ENCODE data around the gene WFIKKN2.
"Not testable (repeated sequence)": the region's sequence is repeated elsewhere in the genome, so short reads cannot be mapped to it uniquely, and the experiment has no call there.

WFIKKN2 gene, protein sequence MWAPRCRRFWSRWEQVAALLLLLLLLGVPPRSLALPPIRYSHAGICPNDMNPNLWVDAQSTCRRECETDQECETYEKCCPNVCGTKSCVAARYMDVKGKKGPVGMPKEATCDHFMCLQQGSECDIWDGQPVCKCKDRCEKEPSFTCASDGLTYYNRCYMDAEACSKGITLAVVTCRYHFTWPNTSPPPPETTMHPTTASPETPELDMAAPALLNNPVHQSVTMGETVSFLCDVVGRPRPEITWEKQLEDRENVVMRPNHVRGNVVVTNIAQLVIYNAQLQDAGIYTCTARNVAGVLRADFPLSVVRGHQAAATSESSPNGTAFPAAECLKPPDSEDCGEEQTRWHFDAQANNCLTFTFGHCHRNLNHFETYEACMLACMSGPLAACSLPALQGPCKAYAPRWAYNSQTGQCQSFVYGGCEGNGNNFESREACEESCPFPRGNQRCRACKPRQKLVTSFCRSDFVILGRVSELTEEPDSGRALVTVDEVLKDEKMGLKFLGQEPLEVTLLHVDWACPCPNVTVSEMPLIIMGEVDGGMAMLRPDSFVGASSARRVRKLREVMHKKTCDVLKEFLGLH

DNA sequence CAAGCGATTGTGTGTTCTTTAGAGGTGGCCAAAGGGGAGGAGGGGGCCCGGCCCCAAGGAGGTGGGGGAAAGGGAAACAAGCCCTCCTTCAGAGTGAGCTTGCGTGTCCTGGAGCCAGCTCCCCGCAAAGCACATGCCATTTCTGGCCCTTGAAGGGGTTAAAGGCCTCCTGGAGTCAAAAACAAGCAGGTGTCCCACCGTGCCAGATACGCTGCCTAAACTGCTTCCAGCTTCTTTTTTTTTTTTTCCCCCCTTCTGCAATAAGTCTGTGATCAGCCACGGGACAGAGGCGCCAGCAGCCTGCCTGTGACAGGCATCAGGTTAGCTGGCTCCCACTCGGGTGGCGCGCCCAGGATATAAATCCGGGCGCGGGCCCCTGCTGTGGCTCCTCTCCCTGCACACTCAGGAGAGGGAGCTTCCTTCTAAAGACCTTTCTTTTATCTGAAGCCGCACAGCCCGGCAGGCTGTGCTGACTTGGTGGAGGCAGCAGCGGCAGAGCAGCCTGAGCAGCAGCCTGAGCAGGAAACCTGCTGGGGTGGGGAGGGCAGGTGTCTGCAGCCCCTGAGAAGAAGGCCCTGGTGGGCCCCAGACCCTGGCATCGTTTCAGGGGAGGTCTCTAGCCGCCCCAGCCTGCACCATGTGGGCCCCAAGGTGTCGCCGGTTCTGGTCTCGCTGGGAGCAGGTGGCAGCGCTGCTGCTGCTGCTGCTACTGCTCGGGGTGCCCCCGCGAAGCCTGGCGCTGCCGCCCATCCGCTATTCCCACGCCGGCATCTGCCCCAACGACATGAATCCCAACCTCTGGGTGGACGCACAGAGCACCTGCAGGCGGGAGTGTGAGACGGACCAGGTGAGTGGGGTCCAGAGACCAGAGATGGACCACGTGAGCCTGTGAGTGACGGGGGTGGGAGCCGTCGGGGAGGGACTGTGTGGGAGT lies at the start of gene WFIKKN2:
TSS of gene WFIKKN2 (plus strand) at position 286 of the 934 bp plus-strand sequence. CDS start at position 638, 352 bp downstream.
- no peak for DNase-seq (ENCODE audit: low read depth in 3 of 3, low spot score in 1 of 3)

DNA sequence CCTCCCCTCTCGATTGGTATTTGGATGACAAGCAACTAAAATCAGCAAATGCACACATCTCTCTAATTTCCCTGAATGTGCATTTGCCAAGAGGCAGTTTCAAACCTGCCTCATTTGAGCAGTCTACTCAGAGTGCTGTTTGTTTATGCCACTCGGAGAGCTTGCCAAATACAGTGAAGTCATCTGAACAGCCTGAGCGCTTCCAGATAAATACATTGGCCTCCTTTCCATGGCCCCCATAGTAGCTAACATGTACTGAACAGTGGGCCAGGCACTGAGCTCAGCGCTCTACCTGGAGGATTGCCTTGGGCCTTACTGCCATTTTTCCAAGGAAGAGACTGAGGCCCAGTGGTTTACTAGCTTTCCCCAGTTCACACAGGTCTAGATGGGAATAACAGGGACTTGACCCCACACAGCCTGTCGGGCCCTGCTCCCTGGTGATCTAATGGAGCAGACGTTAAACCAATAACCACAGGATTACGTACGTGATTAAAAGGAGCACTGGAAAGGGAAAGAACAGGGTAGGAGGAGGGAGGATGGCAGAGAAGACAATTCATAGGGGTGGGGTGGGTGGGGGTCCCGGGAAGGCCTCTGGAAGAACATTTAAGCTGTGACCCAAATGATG lies 49.3 kb upstream of the WFIKKN2 start:
- no peak for DNase-seq (ENCODE audit: low read depth in 3 of 3, low spot score in 1 of 3)

DNA sequence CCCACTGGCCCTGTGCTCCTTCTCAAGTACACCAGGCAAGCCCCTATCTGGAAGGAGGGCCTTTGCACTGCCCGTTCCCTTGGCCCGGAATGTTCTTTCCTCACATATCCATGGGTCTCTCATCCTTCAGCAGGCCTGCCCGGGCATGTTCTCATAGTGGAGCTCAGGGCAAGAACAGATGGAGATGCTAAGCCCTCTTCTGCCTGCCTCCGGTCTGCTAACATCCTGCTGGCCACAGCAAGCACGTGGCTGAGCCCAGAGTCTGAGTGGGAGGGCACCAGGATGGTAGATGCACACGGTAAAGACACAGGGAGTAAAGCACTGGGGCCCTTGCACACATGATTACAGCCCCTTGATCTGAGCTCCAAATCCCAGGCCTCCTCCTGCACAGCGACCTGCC lies 48.3 kb upstream of the WFIKKN2 start:
- DNase-seq (ENCODE audit: low read depth in 3 of 3, low spot score in 1 of 3): no peak

DNA sequence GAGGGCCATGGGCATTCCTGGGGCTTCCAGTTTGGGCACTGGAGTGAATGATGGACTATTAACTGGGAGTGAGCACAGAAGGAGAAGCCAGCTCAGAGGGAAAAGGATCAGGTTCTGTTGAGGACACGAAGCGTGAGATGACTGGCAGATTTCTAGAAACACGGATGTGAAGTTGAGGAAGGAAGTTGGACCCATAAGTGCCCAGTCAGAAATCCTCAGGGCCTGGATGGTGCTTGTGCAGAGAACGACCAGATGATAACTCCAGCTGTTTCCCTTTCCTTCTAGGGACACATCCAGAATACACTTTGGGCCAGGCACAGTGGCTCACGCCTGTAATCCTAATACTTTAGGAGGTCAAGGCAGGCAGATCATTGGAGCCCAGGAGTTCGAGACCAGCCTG lies 44.8 kb upstream of the WFIKKN2 start:
- no peak for DNase-seq (ENCODE audit: low read depth in 3 of 3, low spot score in 1 of 3)

DNA sequence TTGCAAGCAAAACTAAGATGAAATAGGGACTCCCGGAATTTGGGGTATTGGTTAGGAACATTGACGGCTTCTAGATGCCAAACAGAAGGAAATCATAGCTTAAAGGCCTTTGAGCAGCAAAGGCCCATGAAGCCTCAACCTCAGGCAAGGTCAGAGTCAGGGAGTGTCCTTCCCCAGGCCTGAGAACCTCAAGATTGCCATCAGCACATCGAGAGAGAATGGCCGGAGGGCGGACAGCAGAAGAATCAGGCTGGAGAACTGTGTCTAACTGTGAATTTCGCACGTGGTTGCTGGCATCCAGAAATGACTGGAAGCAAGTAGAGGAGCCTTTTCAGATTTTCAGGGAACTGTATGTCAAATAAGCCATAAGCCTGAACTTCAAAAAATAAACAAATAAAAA lies 43.3 kb upstream of the WFIKKN2 start:
- no peak for DNase-seq (ENCODE audit: low read depth in 3 of 3, low spot score in 1 of 3)

DNA sequence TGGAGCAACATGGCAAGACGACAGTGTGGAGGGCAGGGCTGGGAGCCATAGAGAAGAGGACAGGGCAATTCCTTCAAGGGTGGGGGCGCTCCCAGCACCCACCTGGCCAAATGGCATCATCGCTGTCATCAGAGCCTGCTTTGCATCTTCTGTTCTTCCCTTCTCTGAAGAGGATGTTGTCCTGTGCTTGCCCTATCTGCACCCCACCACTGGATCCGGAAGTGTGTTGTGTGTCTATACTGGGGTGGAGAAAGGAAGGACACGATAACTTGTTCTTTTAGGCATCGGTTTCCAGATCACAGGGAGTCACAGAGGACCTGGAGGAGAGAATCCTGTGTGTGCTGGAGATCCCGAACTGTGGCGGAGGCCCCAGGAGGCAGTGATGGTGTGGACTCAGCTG lies 42.4 kb upstream of the WFIKKN2 start:
- DNase-seq (ENCODE audit: low read depth in 3 of 3, low spot score in 1 of 3): no peak

DNA sequence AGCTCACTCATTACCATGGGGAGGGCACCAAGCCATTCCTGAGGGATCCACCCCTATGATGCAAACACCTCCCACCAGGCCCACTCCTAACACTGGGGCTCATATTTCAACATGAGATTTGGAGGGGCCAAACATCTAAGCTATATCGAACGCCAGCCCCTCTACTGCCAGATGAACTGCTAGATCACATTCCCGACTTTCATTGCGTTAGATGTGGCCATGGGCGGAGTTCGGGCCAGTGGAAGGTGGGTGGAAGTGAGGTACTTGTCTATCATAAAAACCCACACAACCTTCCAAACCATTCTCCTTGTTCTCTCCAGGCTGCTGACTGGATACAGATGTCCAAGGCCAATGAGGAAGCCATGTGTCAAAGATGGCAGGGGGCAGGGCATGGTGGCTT lies 41.0 kb upstream of the WFIKKN2 start:
- no peak for DNase-seq (ENCODE audit: low read depth in 3 of 3, low spot score in 1 of 3)

DNA sequence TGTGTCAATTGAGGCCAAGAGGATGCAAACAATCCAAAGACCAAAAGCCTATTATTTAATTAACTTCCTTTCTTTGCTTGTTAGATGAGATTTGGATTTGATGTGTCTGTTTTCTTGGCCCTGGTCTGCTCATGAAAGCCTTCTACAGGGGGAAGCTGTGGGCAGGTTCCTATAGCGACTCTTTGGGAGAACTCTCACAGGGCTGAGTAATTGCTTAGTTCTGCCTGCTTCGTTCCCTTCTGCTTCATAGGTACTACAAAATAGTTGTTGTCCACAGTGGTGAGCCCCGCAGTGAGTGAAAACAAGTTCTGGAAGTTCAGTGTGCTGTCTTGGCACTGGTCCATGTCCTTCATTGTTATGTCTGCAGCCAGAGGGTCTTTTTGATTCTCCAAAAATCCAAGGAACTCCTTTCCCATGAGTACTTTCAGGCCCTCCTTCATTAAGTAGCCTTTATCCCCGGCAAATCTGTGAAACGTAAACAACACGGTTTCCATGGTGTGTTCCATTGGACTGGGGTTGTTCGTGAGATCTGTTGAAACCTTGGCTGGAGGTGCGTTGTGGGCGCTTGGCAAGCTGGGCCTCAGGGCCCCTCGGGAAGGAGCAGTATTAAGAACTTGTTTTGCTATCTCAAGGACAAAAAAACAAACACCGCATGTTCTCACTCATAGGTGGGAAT lies 38.1 kb upstream of the WFIKKN2 start:
- no peak for DNase-seq (ENCODE audit: low read depth in 3 of 3, low spot score in 1 of 3)

DNA sequence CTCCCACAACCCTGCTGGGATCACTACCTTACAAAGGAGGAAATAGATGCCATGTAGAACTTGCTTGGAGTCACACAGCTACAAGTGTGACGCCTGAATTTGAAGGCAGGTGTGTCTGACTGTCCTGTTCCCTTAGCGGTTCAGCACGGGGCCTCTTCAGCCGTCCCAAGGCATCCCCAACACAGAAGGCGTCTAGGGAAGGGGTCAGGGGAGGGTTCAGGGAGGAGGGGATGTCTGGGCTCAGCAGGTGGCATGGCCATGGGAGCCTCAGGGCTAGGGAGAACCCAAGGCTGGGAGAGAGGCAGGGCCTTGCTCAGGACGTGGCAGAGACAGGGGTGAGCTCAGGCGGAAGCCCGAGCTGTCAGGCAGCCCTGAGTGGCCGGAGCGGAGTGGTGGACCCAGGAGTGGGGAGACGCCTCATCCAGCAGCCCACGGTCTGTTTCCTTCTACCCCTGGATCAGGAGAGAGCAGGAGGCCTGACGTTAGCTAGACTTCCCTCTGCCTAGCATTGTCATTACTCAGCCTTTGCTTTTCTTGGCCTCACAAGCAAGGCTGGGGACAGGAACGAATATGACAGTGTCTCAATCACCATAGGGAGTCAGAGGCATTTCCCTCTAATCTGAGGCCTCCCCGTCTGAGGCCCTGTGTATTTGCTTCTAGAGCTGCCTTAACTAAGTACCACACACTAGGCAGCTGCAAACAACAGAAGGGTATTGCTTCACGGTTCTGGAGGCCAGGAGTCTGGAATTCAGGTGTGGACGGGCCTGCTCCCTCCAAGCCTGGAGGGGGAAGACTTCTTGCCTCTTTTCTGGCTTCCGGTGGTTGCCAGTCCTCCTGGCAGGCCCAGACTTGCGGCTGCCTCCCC lies 36.7 kb upstream of the WFIKKN2 start:
- no peak for DNase-seq (ENCODE audit: low read depth in 3 of 3, low spot score in 1 of 3)

DNA sequence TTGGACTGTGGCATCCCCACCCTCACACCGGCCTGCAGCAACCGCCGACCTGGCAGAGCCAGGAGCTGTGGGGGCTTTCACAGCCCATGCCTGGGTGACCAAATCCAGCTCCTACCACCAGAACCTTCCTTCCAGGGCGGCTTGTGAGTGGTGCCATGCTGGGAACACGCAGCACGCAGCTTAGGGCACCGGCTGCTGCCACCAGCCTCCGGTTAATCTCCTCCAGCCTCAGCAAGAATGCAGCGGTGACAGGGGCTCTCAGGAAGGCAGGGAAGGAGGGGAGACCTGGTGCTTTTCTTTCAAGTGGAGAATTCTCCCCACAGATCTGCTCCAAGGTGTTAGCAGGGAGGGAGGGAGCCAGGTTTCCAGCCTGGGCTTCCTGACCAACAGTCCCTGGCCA lies 35.8 kb upstream of the WFIKKN2 start:
- no peak for DNase-seq (ENCODE audit: low read depth in 3 of 3, low spot score in 1 of 3)

DNA sequence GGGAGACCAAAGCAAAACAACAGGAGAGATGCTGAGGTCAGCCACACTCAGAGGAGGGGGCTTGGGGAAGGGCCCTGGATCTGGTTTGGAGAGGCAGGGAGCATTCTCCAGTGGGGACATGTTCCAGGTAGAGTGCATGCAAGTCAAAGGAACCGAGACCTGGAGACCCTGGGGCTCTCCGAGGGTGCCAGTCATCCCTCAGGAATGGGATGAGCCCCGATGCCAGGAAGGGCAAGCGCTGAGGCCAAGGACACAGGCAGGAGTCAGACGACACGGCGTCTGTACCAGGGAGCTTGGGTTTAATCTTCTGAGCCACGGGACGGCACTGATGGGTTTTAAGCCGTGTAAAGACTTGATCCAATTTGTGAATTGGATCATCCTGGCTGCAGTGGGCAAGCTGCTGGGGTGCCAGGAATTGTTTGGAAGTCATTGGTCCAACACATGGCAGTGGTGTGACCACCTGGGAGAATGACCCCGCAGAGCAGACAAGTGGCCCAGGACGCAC lies 35.1 kb upstream of the WFIKKN2 start:
- no peak for DNase-seq (ENCODE audit: low read depth in 3 of 3, low spot score in 1 of 3)

DNA sequence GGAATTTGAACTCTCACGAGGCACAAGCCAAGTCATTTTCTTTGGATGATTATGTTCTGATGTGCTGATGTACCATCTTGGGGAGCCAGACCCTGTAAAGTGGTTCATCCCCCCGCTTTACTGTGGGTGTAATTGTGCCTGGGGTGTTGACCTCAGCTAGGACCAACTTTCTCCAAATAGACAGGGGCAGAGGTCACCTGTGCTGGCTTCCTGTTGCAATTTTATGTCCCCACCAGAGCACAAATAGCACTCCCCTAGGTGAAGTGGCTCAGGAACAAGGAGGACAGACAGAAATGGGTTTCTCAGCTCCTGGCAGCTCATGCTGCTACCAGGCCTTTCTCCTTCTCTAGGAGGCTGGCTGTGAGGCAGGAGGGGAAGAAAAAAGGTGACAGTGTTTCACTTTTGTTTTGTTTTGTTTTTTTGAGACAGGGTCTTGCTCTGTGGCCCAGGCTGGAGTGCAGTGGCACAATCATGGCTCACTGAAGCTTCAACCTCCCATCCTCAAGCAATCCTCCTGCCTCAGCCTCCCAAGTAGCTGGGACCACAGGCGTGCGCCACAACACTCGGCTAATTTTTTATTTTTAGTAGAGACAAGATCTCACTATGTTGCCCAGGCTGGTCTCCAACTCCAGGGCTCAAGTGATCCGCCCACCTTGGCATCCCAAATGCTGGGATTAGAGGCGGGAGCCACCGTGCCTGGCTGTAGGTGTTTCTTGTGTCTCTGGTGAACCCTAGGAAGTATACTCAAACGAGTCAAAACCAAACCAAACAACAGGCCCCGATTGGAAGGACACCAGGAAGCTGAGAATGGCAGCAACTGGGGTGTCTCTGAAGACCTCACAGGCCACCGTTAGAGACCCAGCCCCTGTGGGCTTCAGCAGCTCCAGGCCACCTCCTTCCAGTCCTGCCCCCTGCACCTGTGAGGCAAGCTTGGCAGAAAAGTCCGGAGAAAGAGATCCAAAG lies 32.5 kb upstream of the WFIKKN2 start:
- no peak for DNase-seq (ENCODE audit: low read depth in 3 of 3, low spot score in 1 of 3)

DNA sequence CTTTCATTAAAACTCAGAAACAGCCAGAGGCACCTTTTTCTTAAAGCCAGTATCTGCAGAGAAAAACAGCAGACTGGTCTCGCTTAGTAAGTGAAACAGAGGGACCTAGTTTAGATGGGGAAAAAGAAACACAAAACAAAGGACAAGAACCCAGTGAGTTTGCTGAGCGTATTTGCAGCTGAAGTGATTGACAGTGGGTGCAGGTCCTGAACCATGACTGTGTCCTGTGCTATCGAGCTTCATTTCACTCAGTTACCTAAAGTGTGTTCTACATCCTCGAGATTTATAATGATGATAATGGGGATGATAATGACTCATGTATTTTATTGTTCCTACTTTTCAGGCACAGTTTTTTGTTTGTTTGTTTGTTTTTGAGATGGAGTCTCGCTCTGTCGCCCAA lies 31.7 kb upstream of the WFIKKN2 start:
- no peak for DNase-seq (ENCODE audit: low read depth in 3 of 3, low spot score in 1 of 3)

DNA sequence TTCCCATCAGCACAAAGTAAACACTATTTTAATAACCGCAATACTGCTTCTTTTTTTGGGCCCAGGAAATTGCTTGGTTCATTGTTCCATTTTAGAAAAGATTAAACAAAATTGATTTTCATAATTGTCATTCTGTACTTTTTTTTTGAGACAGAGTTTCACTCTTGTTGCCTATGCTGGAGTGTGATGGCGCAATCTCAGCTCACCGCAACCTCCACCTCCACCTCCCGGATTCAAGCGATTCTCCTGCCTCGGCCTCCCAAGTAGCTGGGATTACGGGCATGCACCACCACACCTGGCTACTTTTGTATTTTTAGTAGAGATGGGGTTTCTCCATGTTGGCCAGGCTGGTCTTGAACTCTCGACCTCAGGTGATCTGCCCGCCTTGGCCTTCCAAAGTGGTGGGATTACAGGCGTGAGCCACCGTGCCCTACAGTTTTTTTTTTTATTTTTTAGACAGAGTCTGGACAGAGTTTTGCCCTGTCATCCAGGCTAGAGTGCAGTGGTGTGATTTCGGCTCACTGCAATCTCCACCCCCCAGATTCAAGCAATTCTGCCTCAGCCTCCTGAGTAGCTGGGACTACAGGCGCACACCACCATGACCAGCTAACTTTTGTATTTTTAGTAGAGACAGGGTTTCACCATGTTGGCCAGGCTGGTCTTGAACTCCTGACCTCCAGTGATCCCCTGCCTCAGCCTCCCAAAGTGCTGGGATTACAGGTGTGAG lies 30.5 kb upstream of the WFIKKN2 start:
- DNase-seq (ENCODE audit: low read depth in 3 of 3, low spot score in 1 of 3): not testable (repeated sequence)

DNA sequence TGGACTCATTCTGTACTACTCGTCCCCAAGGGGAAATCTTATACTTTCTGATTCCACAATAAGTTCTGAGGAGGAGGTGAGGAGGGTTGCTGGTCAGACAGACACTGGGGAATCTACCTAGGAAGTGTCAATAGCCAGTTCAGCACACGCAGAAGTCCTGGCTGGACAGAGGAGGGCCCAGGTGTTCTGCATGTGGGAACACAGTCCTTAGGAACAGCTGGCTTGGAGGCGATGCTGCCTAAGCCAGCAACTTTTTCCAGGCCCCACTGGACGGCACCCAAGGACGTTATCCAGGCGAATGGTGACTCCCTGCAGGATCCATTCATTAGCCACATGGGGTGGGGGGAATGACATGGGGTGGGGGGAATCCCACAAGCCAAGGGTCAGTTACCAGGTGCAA lies 29.9 kb upstream of the WFIKKN2 start:
- DNase-seq (ENCODE audit: low read depth in 3 of 3, low spot score in 1 of 3): no peak

DNA sequence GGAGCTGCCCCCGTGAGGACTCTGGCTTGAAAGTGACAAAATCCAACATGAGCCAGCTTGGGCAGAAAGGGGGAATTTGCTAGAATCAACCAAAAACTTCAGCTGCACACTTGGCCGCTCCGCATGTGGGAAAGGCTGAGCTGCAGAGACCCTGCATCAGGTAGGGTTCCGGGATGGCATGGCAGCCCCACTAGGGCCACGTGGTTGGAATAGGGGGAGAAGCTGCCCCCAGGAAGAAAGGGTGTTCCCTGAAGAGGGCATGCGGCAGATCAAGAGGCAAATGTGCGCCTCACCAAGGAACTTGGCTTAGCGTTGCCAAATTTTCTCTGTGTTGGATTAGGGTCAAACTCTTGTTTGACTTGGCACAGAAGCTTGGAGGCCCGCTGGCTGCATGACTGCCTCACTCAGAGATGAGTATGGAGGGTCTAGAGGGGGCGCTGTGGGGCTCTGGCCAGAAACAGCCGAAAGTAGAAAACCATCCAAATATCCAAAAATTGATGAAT lies 29.2 kb upstream of the WFIKKN2 start:
- no peak for DNase-seq (ENCODE audit: low read depth in 3 of 3, low spot score in 1 of 3)

DNA sequence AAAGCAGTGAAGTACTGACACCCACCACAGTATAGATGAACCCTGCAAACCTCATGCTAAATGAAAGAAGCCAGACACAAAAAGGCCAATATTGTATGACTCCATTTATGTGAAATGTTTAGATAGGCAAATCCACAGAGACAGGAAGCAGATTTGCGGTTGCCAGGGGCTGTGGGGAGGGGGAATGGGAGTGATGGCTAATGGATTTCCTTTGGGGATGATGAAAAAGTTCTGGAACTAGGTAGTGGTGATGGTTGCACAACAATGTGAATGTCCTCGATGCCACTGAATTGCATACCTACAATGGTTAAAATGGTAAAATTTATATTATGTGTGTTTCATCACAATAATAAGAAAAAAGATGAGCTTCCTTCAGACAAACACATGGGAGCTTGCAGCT lies 28.4 kb upstream of the WFIKKN2 start:
- DNase-seq (ENCODE audit: low read depth in 3 of 3, low spot score in 1 of 3): no peak

DNA sequence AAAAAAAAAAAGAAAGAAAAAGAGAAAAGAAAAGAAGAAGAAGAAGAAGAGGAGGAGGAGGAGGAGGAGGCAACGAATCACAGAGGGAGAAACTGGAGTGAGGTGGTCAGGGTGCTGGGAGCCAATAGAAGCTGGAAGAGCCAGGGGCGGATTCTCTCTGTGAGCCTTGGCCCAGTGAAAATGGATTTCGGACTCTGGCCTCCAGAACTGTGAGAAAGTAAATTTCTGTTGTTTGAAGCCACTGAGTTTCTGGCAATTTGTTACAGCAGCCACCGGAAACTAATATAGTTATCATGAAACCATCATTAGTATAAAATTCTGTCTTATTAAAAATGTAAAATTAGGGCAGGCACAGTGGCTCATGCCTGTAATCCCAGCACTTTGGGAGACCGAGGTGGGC lies 27.7 kb upstream of the WFIKKN2 start:
- DNase-seq (ENCODE audit: low read depth in 3 of 3, low spot score in 1 of 3): no peak
